HG02798 (cell line): ENCODE measurements around the gene KIAA1586.
A peak's percentile ranks its signal among the peaks of the same experiment; 100 is the strongest.
"Not testable (repeated sequence)": the region's sequence is repeated elsewhere in the genome, so short reads cannot be mapped to it uniquely, and the experiment has no call there.

ENCODE experiments used
- ATAC-seq: cut with Tn5 transposase; IDR thresholded peaks from one replicate; pipeline ENCODE4 v1.9.1; 2021; ENCODE audit warnings: mild to moderate bottlenecking; ENCODE audit not compliant: unreplicated experiment, poor library complexity

The KIAA1586 gene

DNA sequence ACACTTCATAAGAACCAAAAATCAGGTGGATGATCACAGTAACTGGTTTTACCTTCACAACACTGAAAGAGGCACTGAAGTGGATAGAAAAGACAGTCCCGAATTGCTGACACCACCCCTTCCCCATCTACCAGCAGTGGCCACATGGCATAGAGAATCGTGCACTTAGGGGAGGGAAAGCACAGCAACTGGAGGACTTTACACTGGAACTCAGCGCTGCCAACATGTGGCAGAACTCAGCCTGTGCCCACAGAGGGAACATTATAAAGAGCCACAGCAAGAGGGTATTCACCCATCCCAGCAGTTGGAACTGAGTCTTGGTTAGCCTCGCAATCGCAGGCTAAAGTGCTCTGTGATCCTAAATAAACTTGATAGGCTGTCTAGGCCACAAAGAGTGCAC lies 6.5 kb upstream of the KIAA1586 start:
- ATAC-seq, result no peak

GRCh38 chr6:57044061-57044460 lies 2.4 kb upstream of the KIAA1586 start:
- not testable (repeated sequence) for ATAC-seq

- ATAC-seq, result no peak
Measured at GRCh38 chr6:57044568-57044967, 1.9 kb upstream of the KIAA1586 start.

DNA sequence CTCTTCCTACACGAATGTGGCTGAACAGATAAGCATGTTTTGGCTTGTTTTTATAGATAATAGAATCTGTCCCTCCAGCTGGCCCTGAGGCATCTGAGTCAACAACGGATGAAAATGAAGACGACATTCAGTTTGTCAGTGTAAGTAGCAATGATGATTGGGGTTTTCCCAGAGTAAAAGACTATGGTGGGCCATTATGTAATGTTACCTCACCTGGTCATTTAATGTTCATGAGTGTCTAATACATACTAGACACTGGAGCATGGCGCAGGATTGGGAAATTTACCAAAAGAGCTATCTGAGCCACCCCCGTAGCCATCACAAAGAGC lies 728 bp downstream of the KIAA1586 start:
- ATAC-seq, result peak; percentile 18

DNA sequence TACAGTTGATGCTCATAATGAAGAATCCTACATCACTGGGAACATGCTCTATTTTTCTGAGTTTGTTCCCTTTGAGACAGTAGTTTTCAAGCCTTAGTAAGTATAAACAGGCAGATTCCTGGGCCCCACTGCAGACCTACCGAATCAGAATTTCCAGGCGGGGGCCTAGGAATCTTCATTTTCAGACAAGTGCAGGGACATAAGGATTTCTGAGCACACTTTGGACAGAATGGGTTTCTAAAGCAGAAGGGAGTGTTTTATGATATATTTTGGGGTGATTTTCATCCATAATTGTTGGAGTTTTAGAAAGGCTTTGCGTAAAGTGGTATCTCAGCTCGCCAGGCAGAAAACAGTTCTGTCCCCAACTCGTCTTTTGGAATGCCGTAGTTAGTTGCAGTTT lies 1.4 kb downstream of the KIAA1586 start:
- ATAC-seq, result not testable (repeated sequence)

GRCh38 chr6:57048577-57048976 lies 2.1 kb downstream of the KIAA1586 start:
- ATAC-seq, result no peak

DNA sequence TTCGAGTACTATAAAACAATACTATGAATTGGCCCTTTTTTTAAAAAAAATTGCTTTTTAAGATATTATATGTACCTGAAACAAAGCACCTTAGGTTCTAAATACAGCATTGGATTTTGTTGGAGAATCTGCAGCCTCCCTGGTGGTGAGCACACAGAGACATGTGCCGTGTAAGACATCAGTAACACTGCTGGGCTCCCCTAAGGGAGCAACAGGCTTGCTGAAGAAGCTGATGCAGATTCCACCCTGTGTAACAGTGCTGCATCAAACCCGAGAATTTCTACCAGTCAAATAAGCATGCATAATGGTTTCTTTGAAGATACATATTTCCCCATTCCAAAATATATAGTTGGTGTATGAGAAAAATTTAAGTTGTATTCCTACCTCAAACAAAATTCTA lies 17.4 kb downstream of the KIAA1586 start:
- ATAC-seq, result no peak

GRCh38 chr6:57064809-57065208 lies 18.3 kb downstream of the KIAA1586 start:
- no peak for ATAC-seq

DNA sequence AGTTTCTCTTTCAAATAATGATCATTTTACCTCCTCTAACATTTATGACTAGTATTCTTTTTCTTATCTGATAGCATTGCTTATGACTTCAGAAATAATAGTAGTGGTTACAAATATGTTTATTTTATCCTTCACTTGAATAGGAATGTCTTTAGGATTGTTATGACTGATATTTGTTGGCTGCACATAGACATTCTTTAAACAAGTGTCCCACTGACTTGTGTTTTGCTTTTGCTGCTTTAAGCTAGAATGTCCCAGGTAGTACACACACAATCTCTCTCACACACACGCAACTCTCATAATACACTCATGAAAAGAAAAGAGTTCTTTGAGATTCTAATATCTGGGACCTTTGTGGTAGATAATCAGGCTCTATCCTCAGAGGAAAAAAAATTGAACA lies 21.6 kb downstream of the KIAA1586 start:
- no peak for ATAC-seq

- no peak for ATAC-seq
Measured at GRCh38 chr6:57069228-57069627, 22.7 kb downstream of the KIAA1586 start.

DNA sequence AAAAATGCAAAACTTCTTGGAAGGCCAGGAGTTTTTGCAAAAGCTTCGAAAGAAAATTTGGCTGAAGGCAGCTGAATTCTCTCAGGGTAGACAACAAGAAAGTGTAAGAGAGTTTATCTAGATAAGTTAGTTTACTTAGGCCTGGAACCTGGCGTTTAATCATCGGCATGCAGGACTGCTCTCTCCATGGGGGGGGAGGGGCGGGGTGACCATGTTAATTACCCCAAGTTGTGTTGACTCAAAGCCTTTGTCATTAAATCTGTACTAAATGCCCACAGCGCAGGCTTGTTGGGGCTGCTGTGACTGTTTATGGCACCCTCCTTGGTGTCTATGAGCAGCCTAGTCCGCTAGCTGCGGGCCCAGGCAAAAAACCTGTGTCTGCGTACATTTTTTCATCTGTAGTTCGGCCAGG lies 23.4 kb downstream of the KIAA1586 start:
- ATAC-seq, result no peak

GRCh38 chr6:57072108-57072507 lies 25.6 kb downstream of the KIAA1586 start:
- no peak for ATAC-seq

- no peak for ATAC-seq
Measured at GRCh38 chr6:57074383-57074782, 27.9 kb downstream of the KIAA1586 start.

DNA sequence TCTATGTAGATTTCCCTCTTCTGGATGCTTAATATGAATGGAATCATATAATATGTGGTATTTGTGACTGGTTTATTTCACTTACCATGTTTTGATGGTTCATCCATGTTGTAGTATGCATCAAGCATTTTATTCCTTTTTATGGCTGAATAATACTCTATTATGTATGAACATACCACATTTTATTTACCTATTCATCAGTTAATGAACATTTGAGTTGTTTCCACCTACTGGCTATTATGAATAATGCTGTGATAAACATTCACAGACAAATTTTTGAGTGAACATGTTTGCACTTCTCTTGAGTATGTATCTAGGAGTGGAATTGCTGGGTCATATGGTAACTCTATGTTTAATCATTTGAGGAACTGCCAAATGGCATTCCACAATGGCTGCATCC lies 28.6 kb downstream of the KIAA1586 start:
- no peak for ATAC-seq

DNA sequence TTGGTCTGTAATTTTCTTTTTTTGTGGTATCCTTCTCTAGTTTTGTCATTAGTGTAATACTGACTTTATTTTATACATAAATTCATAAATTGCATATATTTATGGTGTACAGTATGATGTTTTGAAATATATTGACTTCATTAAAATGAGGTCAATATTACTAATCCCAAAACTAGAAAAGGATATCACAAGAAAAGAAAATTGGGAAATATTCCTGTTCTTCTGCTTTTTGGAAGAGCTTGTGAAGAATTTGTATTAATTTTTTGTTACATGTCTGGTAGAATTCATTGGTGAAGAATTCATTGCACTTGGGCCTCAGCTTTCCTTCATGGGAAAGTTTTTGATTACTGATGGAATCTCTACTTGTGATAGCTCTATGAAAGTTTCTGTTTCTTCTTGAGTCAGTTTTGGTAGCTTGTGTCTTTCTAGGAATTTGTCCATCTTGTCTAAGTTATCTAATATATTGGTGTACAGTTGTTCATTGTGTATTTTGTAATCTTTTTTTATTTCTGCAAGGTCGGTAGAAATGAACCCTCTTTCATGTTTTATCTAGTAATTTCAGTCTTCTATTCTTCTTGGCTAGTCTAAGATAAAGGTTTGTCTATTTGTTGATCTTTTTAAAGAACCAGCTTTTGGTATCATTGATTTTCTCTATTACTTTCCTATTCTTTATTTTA lies 32.2 kb downstream of the KIAA1586 start:
- ATAC-seq, result no peak

DNA sequence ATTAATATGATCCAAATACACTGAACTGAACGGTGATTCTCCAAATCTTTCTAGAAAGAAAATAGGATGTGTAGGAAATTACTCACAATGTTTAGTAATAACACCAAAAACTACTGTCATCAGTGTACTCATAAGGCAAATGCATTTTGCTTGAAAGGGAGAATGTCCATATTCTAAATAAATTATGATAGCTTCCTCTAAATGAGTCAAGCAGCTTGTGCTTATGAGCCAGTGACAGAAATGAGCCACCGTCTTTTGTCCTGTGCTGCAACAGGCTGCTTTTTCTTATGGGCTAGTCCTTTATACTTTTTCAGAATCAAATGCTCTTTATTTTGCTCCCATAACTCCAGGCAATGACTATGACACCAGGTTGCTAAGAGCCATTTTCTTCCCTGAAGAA lies 39.0 kb downstream of the KIAA1586 start:
- no peak for ATAC-seq

DNA sequence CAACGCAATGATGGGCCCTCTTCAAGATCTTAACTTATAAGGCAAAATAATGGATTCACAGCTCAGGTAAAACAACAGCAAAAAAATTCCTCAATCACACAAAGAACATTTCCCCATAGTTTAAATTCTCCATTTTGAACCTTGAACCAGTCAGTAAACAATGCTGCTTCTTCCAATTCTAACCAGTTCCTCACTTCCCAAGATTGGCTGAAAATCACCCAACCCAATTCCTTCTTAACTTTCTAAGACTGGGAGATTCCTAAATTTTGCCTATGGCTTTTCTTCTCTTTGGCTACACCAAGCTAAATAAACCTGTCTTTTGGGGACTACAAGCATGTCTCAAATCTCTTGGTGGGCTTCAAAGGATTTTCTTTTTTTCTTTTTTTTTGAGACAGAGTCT lies 40.4 kb downstream of the KIAA1586 start:
- ATAC-seq, result no peak

DNA sequence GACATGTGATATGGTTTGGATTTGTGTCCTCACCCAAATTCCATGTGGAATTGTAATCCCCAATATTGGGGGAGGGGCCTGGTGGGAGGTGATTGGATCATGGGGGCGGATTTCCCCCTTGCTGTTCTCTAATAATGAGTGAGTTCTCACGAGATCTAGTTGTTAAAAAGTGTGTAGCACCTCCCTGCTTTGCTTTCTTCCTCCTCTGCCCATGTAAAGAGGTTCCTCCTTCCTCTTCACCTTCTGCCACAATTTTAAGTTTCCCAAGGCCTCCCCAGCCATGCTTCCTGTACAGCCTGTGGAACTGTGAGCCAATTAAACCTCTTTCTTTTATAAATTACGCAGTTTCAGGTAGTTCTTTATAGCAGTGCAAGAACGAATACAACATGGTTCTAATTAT lies 41.4 kb downstream of the KIAA1586 start:
- no peak for ATAC-seq

GRCh38 chr6:57089265-57089664 lies 42.8 kb downstream of the KIAA1586 start:
- ATAC-seq, result no peak

- peak; percentile 95 for ATAC-seq
Measured at GRCh38 chr6:57089687-57090457, 43.4 kb downstream of the KIAA1586 start, which contains the start of gene ZNF451. TSS of gene ZNF451 (plus strand) at chr6:57090188. CDS start at chr6:57090254, 66 bp downstream.

DNA sequence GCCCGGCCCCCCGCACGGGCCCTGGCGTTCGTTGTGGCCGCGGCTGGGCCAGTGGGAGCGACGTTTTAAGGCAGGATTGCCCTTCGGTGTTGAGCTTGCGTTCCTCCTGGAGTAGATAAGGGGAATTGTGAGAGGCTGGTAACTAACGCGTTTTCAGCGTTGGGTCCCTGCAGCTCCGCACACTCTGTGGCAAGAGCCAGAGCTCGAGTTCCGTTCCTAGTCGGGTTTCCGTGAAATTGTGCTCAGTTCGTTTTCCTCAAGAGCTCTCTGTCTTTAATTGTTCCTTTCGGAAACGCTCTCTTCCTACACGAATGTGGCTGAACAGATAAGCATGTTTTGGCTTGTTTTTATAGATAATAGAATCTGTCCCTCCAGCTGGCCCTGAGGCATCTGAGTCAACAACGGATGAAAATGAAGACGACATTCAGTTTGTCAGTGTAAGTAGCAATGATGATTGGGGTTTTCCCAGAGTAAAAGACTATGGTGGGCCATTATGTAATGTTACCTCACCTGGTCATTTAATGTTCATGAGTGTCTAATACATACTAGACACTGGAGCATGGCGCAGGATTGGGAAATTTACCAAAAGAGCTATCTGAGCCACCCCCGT lies 44.1 kb downstream of the KIAA1586 start:
- ATAC-seq, result peak; percentile 6
